Mucosa of descending colon (tissue), 3 donors: ENCODE measurements around the gene YPEL2. TPM values are rescaled to one million over a fixed set of nuclear protein-coding genes. Genes with fewer than 3 reads are reported as not detected.

Experiments
- ATAC-seq: fragments of 200-7000 bp; cut with Tn5 transposase; one replicate; pipeline ENCODE4 v1.9.1; 2020; ENCODE audit warnings: mild to moderate bottlenecking, moderate library complexity
- DNase-seq, 3 donors: peaks; one replicate each; pipeline ENCODE4 v3.0.0-alpha.2; 2020
- H3K36me3 ChIP-seq: fragments of 200-600 bp; one replicate; pipeline ENCODE4 v1.8.0; 2021; ENCODE audit warnings: low read depth, mild to moderate bottlenecking
- H3K4me1 ChIP-seq: fragments of 200-600 bp; one replicate; pipeline ENCODE4 v1.8.0; 2021; ENCODE audit warnings: low read depth, mild to moderate bottlenecking
- H3K4me3 ChIP-seq: fragments of 200-600 bp; one replicate; pipeline ENCODE4 v1.8.0; 2021; ENCODE audit warnings: mild to moderate bottlenecking
- H3K9me3 ChIP-seq: fragments of 200-600 bp; one replicate; pipeline ENCODE4 v1.8.0; 2021; ENCODE audit warnings: mild to moderate bottlenecking
- CTCF ChIP-seq: fragments of 200-600 bp; IDR thresholded peaks from one replicate; pipeline ENCODE4 v1.8.0; 2022; ENCODE audit warnings: antibody characterized with exemption, mild to moderate bottlenecking
- intact Hi-C, 2 donors: fragments of 100-400 bp; cut with DNase I in 1 of 2; cut with micrococcal nuclease in 1 of 2; formaldehyde crosslinking; loops; one replicate each; pipeline versions ENCODE4 v1.11.0 to v1.11.1; 2022; cut with DNase I, micrococcal nuclease
- total RNA-seq, 3 donors: library from RNA; stranded (reverse); fragmentation: NEBNext Ultra II Directional in 2 of 3; extraction: Animal tissue kit (Norgen Biotek cat#: 25700) in 2 of 3; gene quantifications; one replicate each; pipeline versions ENCODE4 v1.2.1 to v1.2.4, GENCODE V29; 2021 to 2023
- donor health status: DM: no; HTN: no; CAD: no; lungs with moderate emphysema.
- donor health status: DM: no; HTN: no; CAD: no.
- donor health status: DM: no; HTN: yes; CAD: no.

YPEL2 gene
- total RNA-seq, 3 donors from 2014 or later: 29.6 to 33.8 (median 32.8) TPM

GRCh38 chr17:59346876-59347407 is 15.5 kb downstream of the YPEL2 start:
- intact Hi-C loops: no loop called here
- DNase-seq: no peak

GRCh38 chr17:59347975-59348391 is 16.5 kb downstream of the YPEL2 start:
- intact Hi-C loops: no loop called here
- Histone ChIP-seq H3K9me3 (no peaks in the 10 kb centered on the region), H3K4me3 (no peak overlapping the region), H3K36me3 (no peaks in the 10 kb centered on the region), H3K4me1 (peaks cover 4% of the 10 kb centered on the region)
- DNase-seq (no peak), ATAC-seq (no peak)
- no peak for TF ChIP-seq CTCF

More at GRCh38 chr17:59346876-59347407, 15.5 kb downstream of the YPEL2 start:
- no peak for TF ChIP-seq CTCF
- H3K9me3 ChIP-seq: no peaks in the 10 kb centered on the region
- H3K4me3 ChIP-seq: no peak overlapping the region
- H3K4me1 ChIP-seq: no peaks in the 10 kb centered on the region
- no peak for ATAC-seq
- no peaks in the 10 kb centered on the region for H3K36me3 ChIP-seq

GRCh38 chr17:59349178-59349577 is 17.7 kb downstream of the YPEL2 start:
- ATAC-seq (no peak), DNase-seq (no peak)
- no peak for TF ChIP-seq CTCF
- intact Hi-C loops: no loop called here
- Histone ChIP-seq H3K36me3 (no peaks in the 10 kb centered on the region), H3K9me3 (no peaks in the 10 kb centered on the region), H3K4me3 (no peak overlapping the region), H3K4me1 (peaks cover 6% of the 10 kb centered on the region)

GRCh38 chr17:59353106-59353854 is 21.8 kb downstream of the YPEL2 start:
- Histone ChIP-seq H3K9me3 (peaks cover 2% of the 10 kb centered on the region), H3K4me1 (peaks cover 6% of the 10 kb centered on the region), H3K36me3 (no peaks in the 10 kb centered on the region), H3K4me3 (no peak overlapping the region)
- intact Hi-C loops: no loop called here
- DNase-seq (no peak), ATAC-seq (peak; percentile 22)
- no peak for TF ChIP-seq CTCF

GRCh38 chr17:59353936-59354755 is 22.7 kb downstream of the YPEL2 start:
- intact Hi-C loops: no loop called here
- no peak overlapping the region for H3K4me3 ChIP-seq
- no peak for TF ChIP-seq CTCF
- peaks cover 6% of the 10 kb centered on the region for H3K4me1 ChIP-seq
- ATAC-seq (no peak), DNase-seq (no peak)
- peaks cover 2% of the 10 kb centered on the region for H3K9me3 ChIP-seq
- H3K36me3 ChIP-seq: no peaks in the 10 kb centered on the region
